MM.1S (cell line): ENCODE measurements around the gene AMZ1.
A peak's percentile ranks its signal among the peaks of the same experiment; 100 is the strongest.

Source experiments
- DNase-seq: peaks from one replicate; pipeline ENCODE4 v3.0.0-alpha.2; 2015
- H2AFZ ChIP-seq: fragments of 300-600 bp; sonication (generic); 2 replicates; pipeline ENCODE4 v1.6.0; 2016; ENCODE audit warnings: antibody characterized with exemption, low read length
- H3F3A ChIP-seq: fragments of 300-600 bp; sonication (generic); 2 replicates; pipeline ENCODE4 v1.6.1; 2016; ENCODE audit warnings: mild to moderate bottlenecking, antibody characterized with exemption, low read length, moderate library complexity, mixed read lengths; ENCODE audit not compliant: insufficient read depth
- H3K27ac ChIP-seq: fragments of 300-600 bp; sonication (generic); 2 replicates; pipeline ENCODE4 v1.5.1; 2016; ENCODE audit warnings: mild to moderate bottlenecking, low read length
- H3K27me3 ChIP-seq: fragments of 300-600 bp; sonication (generic); replicated peaks from 2 replicates; pipeline ENCODE4 v1.6.0; 2016; ENCODE audit warnings: low read length; ENCODE audit not compliant: insufficient read depth
- H3K36me3 ChIP-seq: fragments of 300-600 bp; sonication (generic); replicated peaks from 2 replicates; pipeline ENCODE4 v1.6.1; 2016; ENCODE audit warnings: mild to moderate bottlenecking, low read length, mixed read lengths; ENCODE audit not compliant: insufficient read depth
- H3K4me1 ChIP-seq: fragments of 300-600 bp; sonication (generic); 2 replicates; pipeline ENCODE4 v1.6.1; 2016; ENCODE audit warnings: low read length, mixed read lengths
- H3K4me2 ChIP-seq: fragments of 300-600 bp; sonication (generic); 2 replicates; pipeline ENCODE4 v1.6.0; 2016; ENCODE audit warnings: low read depth, low read length
- H3K4me3 ChIP-seq: fragments of 300-600 bp; sonication (generic); 2 replicates; pipeline ENCODE4 v1.5.1; 2016; ENCODE audit warnings: low read length, mixed read lengths
- H3K79me2 ChIP-seq: fragments of 300-600 bp; sonication (generic); 2 replicates; pipeline ENCODE4 v1.6.1; 2016; ENCODE audit warnings: mixed run types, low read length, mixed read lengths
- H3K9ac ChIP-seq: fragments of 300-600 bp; sonication (generic); 2 replicates; pipeline ENCODE4 v1.6.1; 2016; ENCODE audit warnings: low read length, mixed read lengths
- H3K9me2 ChIP-seq: fragments of 300-600 bp; sonication (generic); replicated peaks from 2 replicates; pipeline ENCODE4 v1.6.1; 2016; ENCODE audit warnings: mild to moderate bottlenecking, low read length, mixed read lengths; ENCODE audit not compliant: insufficient read depth
- H3K9me3 ChIP-seq: fragments of 300-600 bp; sonication (generic); replicated peaks from 2 replicates; pipeline ENCODE4 v1.6.1; 2016; ENCODE audit warnings: mild to moderate bottlenecking, low read length, mixed read lengths; ENCODE audit not compliant: insufficient read depth
- H4K20me1 ChIP-seq: fragments of 300-600 bp; sonication (generic); 2 replicates; pipeline ENCODE4 v1.6.1; 2016; ENCODE audit warnings: mild to moderate bottlenecking, low read length, moderate library complexity, mixed read lengths; ENCODE audit not compliant: insufficient read depth
- EZH2 ChIP-seq: fragments of 300-600 bp; sonication (generic); optimal IDR thresholded peaks from 2 replicates; pipeline ENCODE3; 2017; ENCODE audit warnings: low read depth, mild to moderate bottlenecking, antibody characterized with exemption, low read length, mixed read lengths
- EZH2phosphoT487 ChIP-seq: fragments of 300-600 bp; sonication (generic); IDR thresholded peaks from 2 replicates; pipeline ENCODE4 v1.6.1; 2018; ENCODE audit warnings: antibody characterized with exemption, low read length
- TF ChIP-seq, protein P1 (sequence below): fragments of 300-600 bp; sonication (generic); IDR thresholded peaks from 2 replicates; pipeline ENCODE4 v1.5.1; 2016; ENCODE audit warnings: antibody characterized with exemption, low read length, mixed read lengths

AMZ1 gene

DNA sequence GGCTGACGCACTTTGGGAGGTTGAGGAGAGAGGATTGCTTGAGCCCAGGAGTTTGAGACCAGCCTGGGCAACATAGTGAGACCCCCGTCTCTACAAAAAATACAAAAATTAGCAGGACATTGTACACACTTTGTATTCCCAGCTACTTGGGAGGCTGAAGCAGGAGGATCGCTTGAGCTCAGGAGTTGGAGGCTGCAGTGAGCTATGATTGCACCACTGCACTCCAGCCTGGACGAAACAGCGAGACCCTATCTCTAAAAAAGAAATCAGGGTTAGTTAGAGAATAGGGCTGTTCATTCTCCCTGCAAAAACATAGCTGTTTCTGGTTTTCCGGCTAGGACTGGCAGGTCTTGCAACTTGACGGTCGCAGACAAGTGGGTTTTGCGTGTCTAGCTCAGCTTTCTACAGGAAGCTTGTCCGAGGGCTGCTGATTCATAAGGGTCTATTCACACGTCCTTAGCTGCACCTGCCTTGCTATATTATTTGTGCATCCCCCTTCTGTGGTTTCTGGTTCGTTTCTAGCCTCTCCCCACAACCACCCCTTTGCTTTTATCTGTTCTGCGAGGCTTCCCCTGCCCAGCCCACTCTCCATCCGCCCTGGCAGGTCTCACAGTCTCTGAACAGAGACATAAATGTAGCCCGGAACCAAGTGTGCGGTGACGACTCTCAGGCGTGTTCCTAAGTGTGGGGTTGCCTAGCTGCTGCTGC is 10.7 kb downstream of the AMZ1 start:
- Histone ChIP-seq H3K27ac (no peak overlapping the region), H3K9me2 (no peaks in the 10 kb centered on the region), H3K36me3 (no peaks in the 10 kb centered on the region), H3K4me2 (peak overlapping the region; percentile 66), H3F3A (peaks cover 8% of the 10 kb centered on the region), H3K4me3 (peak overlapping the region; percentile 35; the same call in 1 of the 2 replicates), H3K9me3 (no peaks in the 10 kb centered on the region), H3K79me2 (no peaks in the 10 kb centered on the region), H3K4me1 (peaks cover 4% of the 10 kb centered on the region; the same call in 1 of the 2 replicates), H3K9ac (peak overlapping the region; percentile 19; the same call in 1 of the 2 replicates), H4K20me1 (no peaks in the 10 kb centered on the region), H2AFZ (peak overlapping the region; percentile 68; the same call in 1 of the 2 replicates), H3K27me3 (peaks cover 13% of the 10 kb centered on the region; the same call in 1 of the 2 replicates)
- DNase-seq, result peak; percentile 85
- TF ChIP-seq EZH2phosphoT487, result no peak
- no peak for TF ChIP-seq EZH2

DNA sequence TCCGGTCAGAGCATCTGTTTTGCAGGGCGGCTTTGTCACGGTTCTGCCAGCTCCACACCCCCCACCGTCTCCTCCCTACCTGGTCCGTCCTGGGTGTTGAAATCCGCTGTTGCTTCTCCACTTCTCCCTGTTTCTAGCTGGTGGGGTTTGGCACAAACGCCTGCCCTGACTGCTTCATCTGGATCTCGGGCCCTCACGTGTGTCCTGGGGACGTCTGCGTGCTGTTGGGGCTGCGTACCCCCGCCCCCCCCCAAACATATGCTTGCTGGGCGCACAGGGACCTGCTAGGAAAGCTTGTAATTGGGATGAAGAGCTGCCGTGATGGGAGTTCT is 11.3 kb downstream of the AMZ1 start:
- H3K79me2 ChIP-seq, result no peaks in the 10 kb centered on the region
- H3K9me3 ChIP-seq, result no peaks in the 10 kb centered on the region
- H3K4me3 ChIP-seq, result peak overlapping the region; percentile 35; the same call in 1 of the 2 replicates
- H4K20me1 ChIP-seq, result no peaks in the 10 kb centered on the region
- H3K36me3 ChIP-seq, result no peaks in the 10 kb centered on the region
- H3K4me1 ChIP-seq, result peaks cover 4% of the 10 kb centered on the region; the same call in 1 of the 2 replicates
- no peaks in the 10 kb centered on the region for H3K9me2 ChIP-seq
- peaks cover 13% of the 10 kb centered on the region; the same call in 1 of the 2 replicates for H3K27me3 ChIP-seq
- peak overlapping the region; percentile 68; the same call in 1 of the 2 replicates for H2AFZ ChIP-seq
- peak overlapping the region; percentile 66 for H3K4me2 ChIP-seq
- H3K27ac ChIP-seq, result no peak overlapping the region
- no peak for DNase-seq
- H3F3A ChIP-seq, result peaks cover 8% of the 10 kb centered on the region
- peak overlapping the region; percentile 19; the same call in 1 of the 2 replicates for H3K9ac ChIP-seq
- TF ChIP-seq, protein P1, sequence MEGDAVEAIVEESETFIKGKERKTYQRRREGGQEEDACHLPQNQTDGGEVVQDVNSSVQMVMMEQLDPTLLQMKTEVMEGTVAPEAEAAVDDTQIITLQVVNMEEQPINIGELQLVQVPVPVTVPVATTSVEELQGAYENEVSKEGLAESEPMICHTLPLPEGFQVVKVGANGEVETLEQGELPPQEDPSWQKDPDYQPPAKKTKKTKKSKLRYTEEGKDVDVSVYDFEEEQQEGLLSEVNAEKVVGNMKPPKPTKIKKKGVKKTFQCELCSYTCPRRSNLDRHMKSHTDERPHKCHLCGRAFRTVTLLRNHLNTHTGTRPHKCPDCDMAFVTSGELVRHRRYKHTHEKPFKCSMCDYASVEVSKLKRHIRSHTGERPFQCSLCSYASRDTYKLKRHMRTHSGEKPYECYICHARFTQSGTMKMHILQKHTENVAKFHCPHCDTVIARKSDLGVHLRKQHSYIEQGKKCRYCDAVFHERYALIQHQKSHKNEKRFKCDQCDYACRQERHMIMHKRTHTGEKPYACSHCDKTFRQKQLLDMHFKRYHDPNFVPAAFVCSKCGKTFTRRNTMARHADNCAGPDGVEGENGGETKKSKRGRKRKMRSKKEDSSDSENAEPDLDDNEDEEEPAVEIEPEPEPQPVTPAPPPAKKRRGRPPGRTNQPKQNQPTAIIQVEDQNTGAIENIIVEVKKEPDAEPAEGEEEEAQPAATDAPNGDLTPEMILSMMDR, result no peak
- TF ChIP-seq EZH2phosphoT487 (no peak), EZH2 (no peak)

DNA sequence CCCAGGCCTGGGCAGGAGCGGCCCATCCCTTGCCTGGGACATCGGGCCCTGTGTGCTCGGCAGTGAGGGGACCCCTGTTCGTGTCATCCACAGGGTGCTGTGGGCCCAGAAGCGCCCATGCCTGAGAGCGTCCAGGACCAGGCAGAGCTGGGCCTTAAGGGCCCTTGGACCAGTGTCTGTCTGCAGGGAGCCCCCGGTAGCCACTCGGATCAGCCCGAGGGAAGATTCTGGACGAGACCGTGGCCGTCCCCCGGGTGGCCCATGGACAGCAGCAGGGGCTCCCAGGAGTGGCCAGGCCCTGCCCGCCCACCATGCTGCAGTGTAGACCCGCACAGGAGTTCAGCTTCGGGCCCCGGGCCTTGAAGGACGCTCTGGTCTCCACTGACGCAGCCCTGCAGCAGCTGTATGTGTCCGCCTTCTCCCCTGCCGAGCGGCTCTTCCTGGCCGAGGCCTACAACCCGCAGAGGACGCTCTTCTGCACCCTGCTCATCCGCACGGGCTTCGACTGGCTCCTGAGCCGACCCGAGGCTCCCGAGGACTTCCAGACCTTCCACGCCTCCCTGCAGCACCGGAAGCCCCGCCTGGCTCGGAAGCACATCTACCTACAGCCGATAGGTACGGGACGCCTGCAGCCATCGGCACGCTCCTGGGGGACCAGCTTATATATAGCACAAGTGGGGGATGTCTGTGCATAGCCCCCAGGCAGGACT is 12.3 kb downstream of the AMZ1 start:
- H3K9ac ChIP-seq, result no peak overlapping the region
- TF ChIP-seq EZH2phosphoT487 (no peak), EZH2 (no peak)
- TF ChIP-seq, protein P1, result no peak
- peaks cover 13% of the 10 kb centered on the region; the same call in 1 of the 2 replicates for H3K27me3 ChIP-seq
- no peaks in the 10 kb centered on the region for H3K36me3 ChIP-seq
- H3K4me1 ChIP-seq, result peaks cover 4% of the 10 kb centered on the region; the same call in 1 of the 2 replicates
- no peak overlapping the region for H3K4me2 ChIP-seq
- peaks cover 8% of the 10 kb centered on the region for H3F3A ChIP-seq
- no peak overlapping the region for H3K4me3 ChIP-seq
- H3K9me2 ChIP-seq, result no peaks in the 10 kb centered on the region
- H3K79me2 ChIP-seq, result no peaks in the 10 kb centered on the region
- no peaks in the 10 kb centered on the region for H3K9me3 ChIP-seq
- H2AFZ ChIP-seq, result no peak overlapping the region
- DNase-seq, result no peak
- H4K20me1 ChIP-seq, result no peaks in the 10 kb centered on the region
- H3K27ac ChIP-seq, result no peak overlapping the region
